Peyer's patch (tissue), 4 donors: Measurements from ENCODE around the gene ITGB2. TPM values are rescaled to one million over a fixed set of nuclear protein-coding genes. Genes with fewer than 3 reads are reported as not detected.

Source experiments
- DNase-seq, 3 donors: peaks; one replicate each; pipeline ENCODE4 v3.0.0-alpha.2; 2017 to 2019
- H3K27ac ChIP-seq, 4 donors: fragments of 200-600 bp; sonication (generic); one replicate each; pipeline ENCODE4 v1.5.1; 2016 to 2019
- H3K27me3 ChIP-seq, 2 donors: fragments of 200-600 bp; sonication (generic); one replicate each; pipeline ENCODE4 v1.5.1; 2019
- H3K36me3 ChIP-seq, 3 donors: fragments of 200-600 bp; sonication (generic); one replicate each; pipeline ENCODE4 v1.5.1; 2016 to 2019
- H3K4me1 ChIP-seq, 4 donors: fragments of 200-600 bp; sonication (generic); one replicate each; pipeline ENCODE4 v1.5.1; 2016 to 2019
- H3K4me3 ChIP-seq, 4 donors: fragments of 200-600 bp; sonication (generic); 1 replicate in 3 of 4; 2 replicates in 1 of 4; pipeline ENCODE4 v1.5.1; 2016 to 2019; ENCODE audit warnings: mild to moderate bottlenecking in 1 of 4
- H3K9me3 ChIP-seq, 4 donors: fragments of 200-600 bp; sonication (generic); one replicate each; pipeline ENCODE4 v1.5.1; 2016 to 2019; ENCODE audit warnings: mild to moderate bottlenecking in 1 of 4
- POLR2A ChIP-seq, 2 donors: fragments of 450-650 bp; IDR thresholded peaks; one replicate each; pipeline ENCODE4 v1.5.1; 2017; ENCODE audit warnings: antibody characterized with exemption in 2 of 2, mild to moderate bottlenecking in 2 of 2, moderate library complexity in 2 of 2
- total RNA-seq, 4 donors: library from RNA; depleted of rRNA; stranded (reverse); fragments of >200 nt; gene quantifications; one replicate each; pipeline ENCODE4 v1.1.0, GENCODE V29; 2016
- TF ChIP-seq, protein P1 (sequence below), 6 experiments: fragments of 450-650 bp in 4 of 6; fragments of 200-600 bp in 2 of 6; sonication (generic) in 1 of 6; IDR thresholded peaks; one replicate each; pipeline ENCODE4 v1.5.1; 2017 to 2019; ENCODE audit warnings: antibody characterized with exemption in 6 of 6, mild to moderate bottlenecking in 3 of 6, moderate library complexity in 1 of 6

ITGB2 gene
- total RNA-seq, 4 donors from 2014 or later: 9.3 to 58.6 (median 16.4) TPM

GRCh38 chr21:44934797-44935532 is 14.3 kb upstream of the ITGB2 start:
- H3K9me3 ChIP-seq: no peaks in the 10 kb centered on the region
- H3K27me3 ChIP-seq: peaks cover 0 to 25% of the 10 kb centered on the region in 2 donors
- TF ChIP-seq POLR2A (IDR thresholded peaks at IDR 0.05): no peak
- TF ChIP-seq, protein P1, sequence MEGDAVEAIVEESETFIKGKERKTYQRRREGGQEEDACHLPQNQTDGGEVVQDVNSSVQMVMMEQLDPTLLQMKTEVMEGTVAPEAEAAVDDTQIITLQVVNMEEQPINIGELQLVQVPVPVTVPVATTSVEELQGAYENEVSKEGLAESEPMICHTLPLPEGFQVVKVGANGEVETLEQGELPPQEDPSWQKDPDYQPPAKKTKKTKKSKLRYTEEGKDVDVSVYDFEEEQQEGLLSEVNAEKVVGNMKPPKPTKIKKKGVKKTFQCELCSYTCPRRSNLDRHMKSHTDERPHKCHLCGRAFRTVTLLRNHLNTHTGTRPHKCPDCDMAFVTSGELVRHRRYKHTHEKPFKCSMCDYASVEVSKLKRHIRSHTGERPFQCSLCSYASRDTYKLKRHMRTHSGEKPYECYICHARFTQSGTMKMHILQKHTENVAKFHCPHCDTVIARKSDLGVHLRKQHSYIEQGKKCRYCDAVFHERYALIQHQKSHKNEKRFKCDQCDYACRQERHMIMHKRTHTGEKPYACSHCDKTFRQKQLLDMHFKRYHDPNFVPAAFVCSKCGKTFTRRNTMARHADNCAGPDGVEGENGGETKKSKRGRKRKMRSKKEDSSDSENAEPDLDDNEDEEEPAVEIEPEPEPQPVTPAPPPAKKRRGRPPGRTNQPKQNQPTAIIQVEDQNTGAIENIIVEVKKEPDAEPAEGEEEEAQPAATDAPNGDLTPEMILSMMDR (IDR thresholded peaks at IDR 0.05): no peak
- H3K36me3 ChIP-seq: no peaks in the 10 kb centered on the region
- H3K4me1 ChIP-seq: peaks cover 3 to 34% (median 21%) of the 10 kb centered on the region in 4 donors
- no peak overlapping the region for H3K27ac ChIP-seq
- no peak overlapping the region for H3K4me3 ChIP-seq
- DNase-seq: no peak

- TF ChIP-seq, protein P1 (IDR thresholded peaks at IDR 0.05): no peak
- no peak for TF ChIP-seq POLR2A (IDR thresholded peaks at IDR 0.05)
- H3K27me3 ChIP-seq: peaks cover 0 to 25% of the 10 kb centered on the region in 2 donors
- DNase-seq: no peak
- peaks cover 3 to 37% (median 20%) of the 10 kb centered on the region in 4 donors for H3K4me1 ChIP-seq
- no peaks in the 10 kb centered on the region for H3K9me3 ChIP-seq
- no peak overlapping the region for H3K4me3 ChIP-seq
- no peak overlapping the region for H3K27ac ChIP-seq
- no peaks in the 10 kb centered on the region for H3K36me3 ChIP-seq
These were observed 13.6 kb upstream of the ITGB2 start for GRCh38 chr21:44934276-44934675.

DNA sequence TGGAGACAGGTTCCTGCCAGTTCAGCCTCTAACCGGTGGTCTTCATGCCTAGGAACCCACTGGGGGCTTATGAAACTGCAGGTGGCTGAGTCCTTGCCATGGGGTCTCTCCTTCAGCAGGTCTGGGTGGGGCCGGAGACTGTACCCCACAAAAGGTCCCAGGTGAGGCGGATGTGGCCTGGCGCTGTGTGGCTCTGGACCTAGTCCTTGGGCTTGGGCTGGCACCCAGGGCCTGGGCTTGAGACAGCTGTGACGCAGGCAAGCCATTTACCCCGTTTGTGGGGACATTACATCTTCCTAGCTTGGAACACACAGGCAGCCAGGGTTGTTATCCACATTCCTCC is 13.2 kb upstream of the ITGB2 start:
- Histone ChIP-seq H3K27ac (no peak overlapping the region), H3K4me1 (peaks cover 3 to 37% (median 18%) of the 10 kb centered on the region in 4 donors), H3K36me3 (no peaks in the 10 kb centered on the region), H3K4me3 (no peak overlapping the region), H3K27me3 (peaks cover 0 to 25% of the 10 kb centered on the region in 2 donors), H3K9me3 (no peaks in the 10 kb centered on the region)
- TF ChIP-seq POLR2A (IDR thresholded peaks at IDR 0.05): no peak
- TF ChIP-seq, protein P1 (IDR thresholded peaks at IDR 0.05): no peak
- no peak for DNase-seq

DNA sequence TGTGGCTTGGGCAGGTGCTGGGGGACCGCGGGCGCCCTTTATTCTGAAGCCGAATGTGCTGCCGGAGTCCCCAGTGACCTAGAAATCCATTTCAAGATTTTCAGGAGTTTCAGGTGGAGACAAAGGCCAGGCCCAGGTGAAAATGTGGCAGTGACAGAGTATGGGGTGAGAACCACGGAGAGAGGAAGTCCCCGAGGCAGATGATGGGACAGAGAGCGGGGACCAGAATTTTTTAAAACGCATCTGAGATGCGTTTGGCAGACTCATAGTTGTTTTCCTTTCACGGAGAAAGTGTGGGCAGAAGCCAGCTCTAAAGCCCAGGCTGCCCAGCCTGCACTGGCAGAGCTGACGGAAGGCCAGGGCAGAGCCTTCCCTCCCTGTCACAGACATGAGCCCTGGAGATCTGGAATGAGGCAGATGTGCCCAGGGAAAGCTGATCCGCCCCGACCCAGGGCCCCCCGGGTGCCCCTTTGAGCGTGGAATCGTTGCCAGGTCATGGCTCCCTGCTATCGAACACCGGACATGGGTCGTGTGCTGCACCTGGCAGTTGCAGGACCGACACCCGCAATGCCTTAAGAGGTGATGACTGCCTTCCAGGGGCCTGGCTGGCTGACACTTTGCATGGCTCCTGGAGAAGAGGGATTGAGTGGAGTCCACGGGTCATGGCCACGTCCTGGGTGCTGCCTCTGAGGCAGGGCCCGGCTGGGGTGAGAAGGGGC is 12.7 kb upstream of the ITGB2 start:
- Histone ChIP-seq H3K27me3 (peaks cover 0 to 25% of the 10 kb centered on the region in 2 donors), H3K36me3 (no peaks in the 10 kb centered on the region), H3K9me3 (no peaks in the 10 kb centered on the region), H3K4me1 (peaks cover 3 to 37% (median 18%) of the 10 kb centered on the region in 4 donors), H3K27ac (peak overlapping the region in 1 of 4 donors; percentile 85), H3K4me3 (no peak overlapping the region)
- no peak for DNase-seq
- TF ChIP-seq, protein P1 (IDR thresholded peaks at IDR 0.05): no peak
- no peak for TF ChIP-seq POLR2A (IDR thresholded peaks at IDR 0.05)

DNA sequence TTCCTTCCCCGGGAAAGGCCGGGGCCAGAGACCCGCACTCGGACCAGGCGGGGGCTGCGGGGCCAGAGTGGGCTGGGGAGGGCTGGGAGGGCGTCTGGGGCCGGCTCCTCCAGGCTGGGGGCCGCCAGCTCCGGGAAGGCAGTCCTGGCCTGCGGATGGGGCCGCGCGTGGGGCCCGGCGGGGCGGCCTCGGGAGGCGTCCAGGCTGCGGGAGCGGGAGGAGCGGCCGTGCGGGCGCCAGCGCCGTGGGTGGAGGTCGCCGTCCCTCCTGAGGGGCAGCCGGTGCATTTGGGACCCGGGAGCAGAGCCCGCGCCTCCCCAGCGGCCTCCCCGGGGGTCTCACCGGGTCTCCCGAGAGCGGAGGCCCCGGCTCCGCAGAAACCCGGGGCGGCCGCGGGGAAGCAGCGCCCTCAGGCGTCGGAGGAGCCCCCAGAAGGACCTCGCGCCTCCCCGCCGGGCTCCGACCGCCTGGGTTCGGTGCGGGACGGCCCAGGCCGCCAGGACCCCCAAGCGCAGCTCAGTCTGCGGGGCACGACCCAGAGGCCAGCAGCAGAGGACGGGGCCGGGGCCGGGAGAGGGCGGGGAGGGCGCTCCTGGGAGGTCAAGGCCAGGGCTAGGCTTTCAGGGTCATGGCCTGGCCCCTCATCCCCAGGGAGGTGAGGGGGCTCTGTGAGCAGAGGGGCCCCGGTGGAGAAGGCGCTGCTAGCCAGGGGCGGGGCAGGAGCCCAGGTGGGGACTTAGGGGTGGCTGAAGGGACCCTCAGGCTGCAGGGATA is 11.9 kb upstream of the ITGB2 start:
- H3K27me3 ChIP-seq: peaks cover 0 to 25% of the 10 kb centered on the region in 2 donors
- no peaks in the 10 kb centered on the region for H3K36me3 ChIP-seq
- no peaks in the 10 kb centered on the region for H3K9me3 ChIP-seq
- DNase-seq: peak in 2 of 3 donors; percentile 68 to 81
- TF ChIP-seq, protein P1 (IDR thresholded peaks at IDR 0.05): peak; percentile 39 to 72 (median 62)
- TF ChIP-seq POLR2A (IDR thresholded peaks at IDR 0.05): no peak
- H3K27ac ChIP-seq: peak overlapping the region in 1 of 4 donors; percentile 85
- peak overlapping the region; percentile 38 to 71 (median 54) for H3K4me3 ChIP-seq
- peaks cover 3 to 44% (median 21%) of the 10 kb centered on the region in 4 donors for H3K4me1 ChIP-seq
